GM18520 (cell line): Measurements from ENCODE around the gene ITPKB.

Experiments
- ATAC-seq: cut with Tn5 transposase; IDR thresholded peaks from one replicate; pipeline ENCODE4 v1.9.1; 2021; ENCODE audit not compliant: unreplicated experiment

Gene ITPKB

GRCh38 chr1:226586116-226586515, 153.0 kb downstream of the ITPKB start:
- no peak for ATAC-seq

- no peak for ATAC-seq
These were observed 154.9 kb downstream of the ITPKB start for GRCh38 chr1:226584164-226584563.

DNA sequence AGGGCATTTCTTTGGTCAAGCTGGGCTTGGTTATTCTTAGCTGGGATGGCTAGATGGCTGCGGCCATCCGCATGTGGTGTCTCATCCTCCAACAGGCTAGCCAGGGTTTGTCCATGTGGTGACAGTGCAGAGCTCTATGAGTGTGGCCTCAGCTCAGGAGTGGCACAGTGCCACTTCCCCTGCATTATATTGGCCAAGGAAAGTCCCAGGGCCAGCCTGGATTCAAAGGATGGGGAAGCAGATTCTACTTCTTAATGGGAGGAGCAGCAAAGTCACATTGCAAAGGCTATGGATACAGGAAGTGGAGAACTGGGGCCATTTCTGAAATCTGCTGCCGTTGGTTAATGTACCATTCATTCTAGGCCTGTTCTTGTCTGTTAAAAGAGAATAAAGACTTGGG, 156.1 kb downstream of the ITPKB start:
- no peak for ATAC-seq
